ENCODE data around the gene CPLX1.

DNA sequence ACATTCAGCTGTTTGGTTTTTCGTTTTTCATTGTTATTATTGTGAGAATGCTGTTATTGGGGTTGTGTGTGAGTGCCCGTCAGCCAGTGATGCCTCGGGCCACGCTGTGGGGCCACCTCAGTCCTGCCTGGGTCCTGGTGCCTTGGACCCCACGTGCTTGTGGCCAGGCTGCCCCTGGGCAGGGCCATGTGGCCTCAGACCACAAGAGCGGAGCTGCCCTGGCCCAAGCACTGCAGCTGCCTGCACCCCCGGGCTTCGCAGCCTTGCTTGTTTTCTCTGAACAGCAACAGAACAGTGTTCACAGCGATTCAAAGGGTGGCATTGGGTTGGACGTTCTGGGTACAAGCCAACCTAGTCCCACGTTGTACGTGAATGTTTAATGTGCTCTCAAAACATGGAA, 56.9 kb downstream of the CPLX1 start:
- TF ChIP-seq CTCF (IDR thresholded peaks at IDR 0.05), result no peak
- no peak for TF ChIP-seq POLR2A (IDR thresholded peaks at IDR 0.05)

All from testis (tissue), 2 donors.